HG03469 (cell line): ENCODE results near the gene XPO1.
A peak's percentile ranks its signal among the peaks of the same experiment; 100 is the strongest.
"Not testable (repeated sequence)": the region's sequence is repeated elsewhere in the genome, so short reads cannot be mapped to it uniquely, and the experiment has no call there.

Source experiments
- ATAC-seq: cut with Tn5 transposase; IDR thresholded peaks from one replicate; pipeline ENCODE4 v1.9.1; 2021; ENCODE audit warnings: mild to moderate bottlenecking, moderate library complexity, moderate number of reproducible peaks; ENCODE audit not compliant: unreplicated experiment

Gene XPO1

DNA sequence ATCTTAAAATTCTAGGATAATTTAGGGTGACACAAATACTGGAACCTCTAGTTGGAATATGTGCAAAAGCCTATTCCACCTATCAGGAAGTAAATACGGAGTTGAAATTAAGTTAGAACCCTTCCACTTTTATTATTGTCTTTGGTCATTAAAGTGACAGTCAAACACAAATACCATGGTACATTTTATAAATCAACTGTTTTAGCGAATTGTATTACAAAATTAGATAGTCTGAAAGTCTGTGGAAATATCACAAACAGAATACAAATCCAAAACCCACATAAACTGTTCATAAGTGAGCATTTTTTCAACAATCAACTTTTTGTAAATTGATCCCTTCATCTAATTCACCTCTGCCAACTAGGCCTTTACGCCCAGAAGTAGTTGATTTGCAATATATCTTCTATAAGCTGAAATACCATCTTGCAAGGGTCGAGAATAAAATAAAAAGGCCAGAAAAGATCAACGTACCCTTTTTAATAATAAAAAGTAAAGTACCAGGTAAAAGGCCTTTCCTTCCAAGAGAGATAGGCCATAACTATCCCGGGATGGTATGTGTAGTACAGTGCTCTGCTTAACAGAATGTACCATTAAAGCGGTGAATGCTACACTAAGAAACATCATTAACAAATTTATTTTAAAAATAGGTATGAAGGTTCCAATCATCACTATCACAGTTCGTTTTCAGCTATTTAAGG lies 68.6 kb downstream of the XPO1 start:
- ATAC-seq: no peak

- ATAC-seq: not testable (repeated sequence)
These were observed 69.9 kb downstream of the XPO1 start for GRCh38 chr2:61468231-61468630.

GRCh38 chr2:61465045-61465444 lies 73.1 kb downstream of the XPO1 start:
- no peak for ATAC-seq

DNA sequence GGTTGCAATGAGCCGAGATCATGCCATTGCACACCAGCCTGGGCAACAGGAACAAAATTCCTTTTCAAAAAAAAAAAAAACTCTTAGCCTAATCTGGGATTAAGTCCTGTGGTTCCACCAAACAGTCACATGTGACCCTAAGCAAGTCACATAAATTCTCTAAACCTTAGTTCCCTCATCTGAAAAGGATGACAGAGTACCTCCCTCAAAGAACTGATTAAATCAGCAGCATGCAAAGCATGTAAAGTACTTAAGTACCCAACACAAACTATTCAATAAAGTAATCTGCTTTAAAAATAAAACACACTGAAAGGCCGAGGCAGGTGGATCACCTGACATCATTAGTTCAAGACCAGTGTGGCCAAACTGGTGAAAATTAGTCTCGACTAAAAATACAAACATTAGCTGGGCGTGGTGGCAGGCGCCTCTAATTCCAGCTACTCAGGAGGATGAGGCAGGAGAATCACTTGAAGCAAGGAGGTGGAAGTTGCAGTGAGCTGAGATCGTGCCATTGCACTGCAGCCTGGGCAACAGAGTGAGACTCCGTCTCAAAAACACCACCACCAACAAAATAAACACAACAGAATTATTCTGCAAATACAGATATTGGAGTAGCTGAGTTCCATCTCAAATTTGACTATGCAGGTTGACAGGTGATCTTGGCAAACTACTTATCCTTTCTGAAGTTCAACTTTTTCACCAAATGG lies 74.2 kb downstream of the XPO1 start:
- ATAC-seq: no peak

DNA sequence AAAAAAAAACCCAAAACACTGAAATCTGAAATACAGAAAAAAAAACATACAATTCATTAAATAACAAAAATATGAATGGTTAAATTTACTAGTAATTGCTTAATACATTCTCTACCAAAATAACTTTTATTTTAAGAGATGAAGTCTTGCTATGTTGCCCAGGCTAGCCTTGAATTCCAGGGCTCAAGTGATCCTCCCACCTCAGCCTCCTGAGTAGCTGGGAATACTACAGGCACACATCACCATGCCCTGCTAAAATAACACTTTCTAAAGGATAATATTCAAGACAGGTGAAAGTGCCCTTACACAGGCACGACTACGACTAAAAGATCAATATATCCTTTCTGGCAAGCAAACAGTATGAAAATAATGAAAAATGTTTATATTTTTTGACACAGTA lies 76.8 kb downstream of the XPO1 start:
- ATAC-seq: no peak

DNA sequence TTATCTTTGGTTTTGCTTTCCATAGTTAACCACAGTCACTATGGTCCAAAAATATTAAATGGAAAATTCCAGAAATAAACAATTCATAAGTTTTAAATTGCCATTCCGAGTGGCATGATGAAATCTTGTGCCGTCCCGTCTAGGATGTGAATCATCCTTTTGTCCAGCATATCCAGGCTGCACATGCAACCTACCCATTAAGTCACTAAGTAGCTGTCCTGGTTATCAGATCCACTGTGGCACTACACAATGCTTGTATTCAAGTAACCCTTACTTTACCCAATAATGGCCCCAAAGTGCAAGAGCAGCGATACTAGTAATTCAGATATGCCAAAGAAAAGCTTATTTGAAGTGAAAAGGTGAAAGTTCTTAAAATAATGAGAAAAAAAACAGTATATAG lies 78.0 kb downstream of the XPO1 start:
- ATAC-seq: no peak

DNA sequence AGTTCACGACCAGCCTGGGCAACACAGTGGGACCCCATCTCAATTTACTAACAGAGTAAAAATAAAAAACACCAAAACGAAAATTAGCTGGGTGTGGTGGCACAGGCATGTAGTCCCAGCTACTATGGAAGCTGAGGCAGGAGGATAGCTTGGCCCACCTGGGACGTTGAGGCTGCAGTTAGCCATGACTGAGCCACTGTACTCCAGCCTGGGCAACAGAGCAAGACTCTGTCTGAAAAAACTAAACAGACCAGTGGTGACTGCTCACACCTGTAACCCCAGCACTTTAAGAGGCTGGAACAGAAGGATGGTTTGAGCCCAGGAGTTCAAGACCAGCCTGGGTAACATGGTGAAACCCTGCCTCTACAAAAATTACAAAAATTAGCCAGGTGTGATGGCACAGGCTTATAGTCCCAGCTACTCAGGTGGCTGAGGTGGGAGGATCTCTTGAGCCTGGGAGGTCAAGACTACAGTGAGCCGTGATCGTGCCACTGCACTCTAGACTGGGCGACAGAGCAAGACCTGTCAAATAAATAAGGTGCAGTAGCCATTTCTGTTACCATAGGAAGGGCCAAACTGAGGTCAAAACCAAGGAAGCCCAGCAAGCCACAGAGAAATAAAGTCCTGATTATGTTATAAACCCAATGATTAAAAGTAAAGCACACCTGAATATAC lies 81.3 kb downstream of the XPO1 start:
- ATAC-seq: no peak

- no peak for ATAC-seq
These were observed 81.9 kb downstream of the XPO1 start for GRCh38 chr2:61456070-61456745.

DNA sequence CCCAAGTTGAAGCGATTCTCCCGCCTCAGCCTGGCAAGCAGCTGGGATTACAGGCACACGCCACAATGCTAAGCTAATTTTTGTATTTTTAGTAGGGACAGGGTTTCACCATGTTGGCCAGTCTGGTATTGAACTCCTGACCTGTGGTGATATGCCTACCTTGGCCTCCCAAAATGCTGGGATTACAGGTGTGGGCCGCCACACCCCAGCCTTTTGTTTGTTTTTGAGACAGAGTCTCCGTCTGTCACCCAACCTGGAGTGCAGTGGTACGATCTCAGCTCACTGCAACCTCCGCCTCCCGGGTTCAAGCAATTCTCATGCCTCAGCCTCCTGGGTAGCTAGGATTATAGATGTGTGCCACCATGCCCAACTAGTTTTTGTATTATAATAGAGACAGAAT lies 83.2 kb downstream of the XPO1 start:
- ATAC-seq: not testable (repeated sequence)

GRCh38 chr2:61454383-61454782 lies 83.8 kb downstream of the XPO1 start:
- no peak for ATAC-seq

GRCh38 chr2:61452392-61452791 lies 85.8 kb downstream of the XPO1 start:
- ATAC-seq: no peak

DNA sequence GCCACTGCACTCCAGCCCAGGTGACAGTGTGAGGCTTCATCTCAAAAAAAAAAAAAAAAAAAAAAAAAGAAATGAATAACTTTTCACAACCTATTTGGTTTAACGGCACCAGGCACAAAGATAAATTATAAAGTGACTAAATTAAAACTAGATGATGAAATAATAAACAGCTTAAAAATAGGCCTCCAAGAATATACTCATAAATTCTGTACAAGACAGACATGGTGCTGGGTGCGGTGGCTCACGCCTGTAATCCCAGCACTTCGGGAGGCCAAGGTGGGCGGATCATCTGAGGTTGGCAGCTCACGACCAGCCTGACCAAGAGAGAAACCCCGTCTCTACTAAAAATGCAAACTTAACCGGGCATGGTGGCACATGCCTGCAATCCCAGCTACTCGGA lies 87.0 kb downstream of the XPO1 start:
- ATAC-seq: no peak

GRCh38 chr2:61450144-61450543 lies 88.0 kb downstream of the XPO1 start:
- ATAC-seq: peak; percentile 49

- no peak for ATAC-seq
These were observed 89.9 kb downstream of the XPO1 start for GRCh38 chr2:61448229-61448628.

DNA sequence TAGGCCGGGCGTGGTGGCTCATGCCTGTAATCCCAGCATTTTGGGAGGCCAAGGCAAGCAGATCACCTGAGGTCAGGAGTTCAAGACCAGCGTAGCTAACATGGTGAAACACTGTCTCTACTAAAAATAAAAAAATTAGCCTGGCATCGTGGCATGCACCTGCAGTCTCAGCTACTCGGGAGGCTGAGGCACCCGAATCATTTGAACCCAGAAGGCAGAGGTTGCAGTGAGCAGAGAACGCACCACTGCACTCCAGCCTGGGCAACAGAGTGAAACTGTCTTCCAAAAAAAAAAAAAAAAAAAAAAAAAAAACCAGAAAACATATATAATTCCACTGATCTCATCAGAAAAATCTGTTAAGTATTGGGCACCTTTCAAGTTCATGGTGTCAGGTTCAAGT lies 91.2 kb downstream of the XPO1 start:
- not testable (repeated sequence) for ATAC-seq

- peak; percentile 88 for ATAC-seq
These were observed 94.7 kb downstream of the XPO1 start for GRCh38 chr2:61443342-61444041.

DNA sequence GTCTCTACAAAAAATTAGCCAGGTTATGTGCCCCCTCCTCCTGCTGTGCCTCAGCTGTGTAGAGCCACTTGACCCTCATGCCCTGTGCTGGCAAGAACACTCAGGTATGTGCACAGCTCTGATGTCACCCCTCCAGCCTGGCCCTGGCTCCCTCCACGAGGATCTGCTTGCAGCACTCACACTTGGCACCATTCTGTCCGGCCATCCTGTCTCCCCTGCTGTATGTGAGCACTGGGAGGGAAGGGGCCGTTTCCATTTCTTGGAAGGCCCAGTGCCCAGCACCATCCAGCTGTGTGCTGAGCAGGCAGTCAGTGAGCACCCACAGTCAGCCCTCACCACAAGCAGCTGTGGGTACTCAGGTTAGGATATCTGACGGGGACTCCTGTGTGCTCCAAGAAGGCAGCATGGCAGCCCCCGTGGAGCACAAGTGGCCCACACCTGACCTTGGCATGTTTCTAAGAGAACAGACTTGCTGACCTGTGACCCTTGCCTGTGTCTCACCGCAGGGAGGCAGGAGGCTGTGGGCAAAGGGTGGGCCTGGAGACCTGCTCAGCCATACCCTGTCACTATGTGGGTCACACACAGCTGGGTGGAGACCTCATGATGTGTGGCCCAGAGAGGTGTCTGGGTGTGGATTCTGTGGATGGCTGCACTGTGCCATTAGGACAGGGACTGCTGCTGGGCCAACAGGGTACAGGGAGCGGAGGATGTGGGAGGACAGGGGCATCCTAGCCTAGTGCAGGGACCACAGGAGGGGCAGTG lies 98.7 kb downstream of the XPO1 start:
- ATAC-seq: no peak

GRCh38 chr2:61438670-61439069 lies 99.5 kb downstream of the XPO1 start:
- no peak for ATAC-seq

DNA sequence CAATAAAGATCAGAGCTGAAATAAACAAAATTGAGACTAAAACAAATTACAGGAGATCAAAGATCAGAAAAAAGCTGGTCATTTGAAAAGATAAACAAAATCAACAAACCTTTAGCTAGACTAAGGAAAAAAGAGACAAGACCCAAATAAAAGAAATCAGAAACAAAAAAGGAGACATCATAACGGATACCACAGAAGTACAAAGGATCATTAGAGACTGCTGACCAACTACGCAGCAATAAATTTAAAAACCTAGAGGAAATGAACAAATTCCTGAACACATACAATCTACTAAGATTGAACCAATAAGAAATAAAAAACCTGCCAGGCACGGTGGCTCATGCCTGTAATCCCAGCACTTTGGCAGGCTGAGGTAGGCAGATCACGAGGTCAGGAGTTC lies 101.0 kb downstream of the XPO1 start:
- no peak for ATAC-seq

GRCh38 chr2:61436092-61436491 lies 102.1 kb downstream of the XPO1 start:
- no peak for ATAC-seq
